Lower lobe of right lung (tissue), 2 donors: ENCODE data around the gene PNRC2. TPM values are rescaled to one million over a fixed set of nuclear protein-coding genes. Genes with fewer than 3 reads are reported as not detected.
A peak's percentile ranks its signal among the peaks of the same experiment; 100 is the strongest.
"Not testable (repeated sequence)": the region's sequence is repeated elsewhere in the genome, so short reads cannot be mapped to it uniquely, and the experiment has no call there.

Source experiments
- ATAC-seq, 2 donors: fragments of 200-7000 bp; cut with Tn5 transposase; one replicate each; pipeline ENCODE4 v1.9.1; 2020 to 2022; ENCODE audit warnings: mild to moderate bottlenecking in 2 of 2, moderate library complexity in 2 of 2
- DNase-seq: peaks from one replicate; pipeline ENCODE4 v3.0.0-alpha.2; 2020
- H3K27ac ChIP-seq: fragments of 200-600 bp; one replicate; pipeline ENCODE4 v1.8.0; 2022
- H3K27me3 ChIP-seq: fragments of 200-600 bp; one replicate; pipeline ENCODE4 v1.8.0; 2022; ENCODE audit warnings: low read depth
- H3K36me3 ChIP-seq: fragments of 200-600 bp; one replicate; pipeline ENCODE4 v1.8.0; 2022; ENCODE audit warnings: mild to moderate bottlenecking
- H3K4me1 ChIP-seq: fragments of 200-600 bp; one replicate; pipeline ENCODE4 v1.8.0; 2022
- H3K4me3 ChIP-seq: fragments of 200-600 bp; one replicate; pipeline ENCODE4 v1.8.0; 2022; ENCODE audit warnings: mild to moderate bottlenecking
- H3K9me3 ChIP-seq: fragments of 200-600 bp; one replicate; pipeline ENCODE4 v1.8.0; 2022
- intact Hi-C: fragments of 100-400 bp; cut with DNase I; formaldehyde crosslinking; loops from one replicate; pipeline ENCODE4 v1.11.0; 2022
- total RNA-seq: library from RNA; stranded (reverse); fragmentation: NEBNext Ultra II Directional; extraction: Animal tissue kit (Norgen Biotek cat#: 25700); gene quantifications from one replicate; pipeline ENCODE4 v1.2.1, GENCODE V29; 2021
- TF ChIP-seq, protein P1 (sequence below): fragments of 200-600 bp; IDR thresholded peaks from one replicate; pipeline ENCODE4 v1.8.0; 2022; ENCODE audit warnings: antibody characterized with exemption, mild to moderate bottlenecking
- donor health status: DM: no; HTN: yes; CAD: no; lungs with severe emphysema.

Gene PNRC2
- total RNA-seq, 1 donor from 2014 or later, result 111 TPM

DNA sequence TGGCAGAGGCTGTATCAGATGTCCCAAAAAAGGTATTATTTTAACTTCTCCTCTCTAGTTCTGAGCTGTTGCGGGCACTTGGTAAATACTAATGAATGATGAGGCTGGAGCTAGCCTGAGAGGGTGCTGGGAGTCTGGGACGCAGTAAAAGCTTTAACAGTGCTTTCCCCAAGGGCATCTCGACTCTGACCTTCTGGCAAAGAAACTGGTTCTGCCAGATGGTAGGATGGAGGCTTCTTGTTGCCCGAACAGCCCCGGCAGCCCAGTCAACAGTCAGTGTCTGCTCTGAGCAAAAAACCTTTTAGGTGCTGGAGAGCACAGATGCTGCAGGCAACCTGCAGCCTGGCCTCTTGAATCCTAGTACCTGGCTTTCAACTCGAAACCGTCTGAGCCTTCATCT lies 2.5 kb upstream of the PNRC2 start:
- Histone ChIP-seq H3K27ac (peak overlapping the region; percentile 20), H3K36me3 (peaks cover 9% of the 10 kb centered on the region), H3K4me3 (no peak overlapping the region), H3K9me3 (no peaks in the 10 kb centered on the region), H3K4me1 (peaks cover 39% of the 10 kb centered on the region), H3K27me3 (no peaks in the 10 kb centered on the region)
- DNase-seq (peak; percentile 58), ATAC-seq (peak in 1 of 2 donors; percentile 2)
- TF ChIP-seq, protein P1, sequence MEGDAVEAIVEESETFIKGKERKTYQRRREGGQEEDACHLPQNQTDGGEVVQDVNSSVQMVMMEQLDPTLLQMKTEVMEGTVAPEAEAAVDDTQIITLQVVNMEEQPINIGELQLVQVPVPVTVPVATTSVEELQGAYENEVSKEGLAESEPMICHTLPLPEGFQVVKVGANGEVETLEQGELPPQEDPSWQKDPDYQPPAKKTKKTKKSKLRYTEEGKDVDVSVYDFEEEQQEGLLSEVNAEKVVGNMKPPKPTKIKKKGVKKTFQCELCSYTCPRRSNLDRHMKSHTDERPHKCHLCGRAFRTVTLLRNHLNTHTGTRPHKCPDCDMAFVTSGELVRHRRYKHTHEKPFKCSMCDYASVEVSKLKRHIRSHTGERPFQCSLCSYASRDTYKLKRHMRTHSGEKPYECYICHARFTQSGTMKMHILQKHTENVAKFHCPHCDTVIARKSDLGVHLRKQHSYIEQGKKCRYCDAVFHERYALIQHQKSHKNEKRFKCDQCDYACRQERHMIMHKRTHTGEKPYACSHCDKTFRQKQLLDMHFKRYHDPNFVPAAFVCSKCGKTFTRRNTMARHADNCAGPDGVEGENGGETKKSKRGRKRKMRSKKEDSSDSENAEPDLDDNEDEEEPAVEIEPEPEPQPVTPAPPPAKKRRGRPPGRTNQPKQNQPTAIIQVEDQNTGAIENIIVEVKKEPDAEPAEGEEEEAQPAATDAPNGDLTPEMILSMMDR, result no peak
- intact Hi-C loops, result no loop called here

DNA sequence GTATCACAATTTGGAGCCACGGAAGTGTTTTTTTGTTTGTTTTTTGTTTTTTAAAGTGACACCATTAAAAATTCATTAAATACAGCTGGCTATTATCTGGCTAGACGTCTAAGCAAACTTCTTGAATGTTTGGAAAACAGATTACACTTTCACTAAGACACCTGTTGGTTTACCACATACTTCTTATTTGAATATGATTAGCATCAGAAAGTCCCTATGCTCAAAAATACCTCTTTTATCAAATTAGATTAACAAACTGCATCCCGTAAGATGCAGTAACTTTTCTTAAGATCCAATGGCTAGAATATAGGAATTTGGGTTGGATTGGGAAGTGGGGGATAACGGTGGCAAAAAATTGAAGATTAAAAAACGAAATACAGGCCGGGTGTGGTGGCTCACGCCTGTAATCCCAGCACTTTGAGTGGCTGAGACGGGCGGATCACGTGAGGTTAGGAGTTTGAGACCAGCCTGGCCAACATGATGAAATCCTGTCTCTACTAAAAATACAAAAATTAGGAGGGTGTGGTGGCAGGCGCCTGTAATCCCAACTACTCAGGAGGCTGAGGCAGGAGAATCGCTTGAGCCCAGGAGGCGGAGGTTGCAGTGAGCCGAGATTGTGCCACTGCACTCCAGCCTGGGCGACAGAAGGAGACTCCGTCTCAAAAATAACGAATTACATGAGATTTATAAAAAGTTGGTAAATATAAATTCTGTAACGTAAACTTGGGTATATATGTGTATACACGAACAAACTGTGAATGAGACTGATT lies 1.4 kb upstream of the PNRC2 start:
- peaks cover 46% of the 10 kb centered on the region for H3K4me1 ChIP-seq
- ATAC-seq, H3K27me3 ChIP-seq, intact Hi-C loops, H3K9me3 ChIP-seq: not testable (repeated sequence)
- H3K4me3 ChIP-seq, result peak overlapping the region; percentile 69
- peaks cover 17% of the 10 kb centered on the region for H3K36me3 ChIP-seq
- peak; percentile 55 for DNase-seq
- peak overlapping the region; percentile 98 for H3K27ac ChIP-seq

DNA sequence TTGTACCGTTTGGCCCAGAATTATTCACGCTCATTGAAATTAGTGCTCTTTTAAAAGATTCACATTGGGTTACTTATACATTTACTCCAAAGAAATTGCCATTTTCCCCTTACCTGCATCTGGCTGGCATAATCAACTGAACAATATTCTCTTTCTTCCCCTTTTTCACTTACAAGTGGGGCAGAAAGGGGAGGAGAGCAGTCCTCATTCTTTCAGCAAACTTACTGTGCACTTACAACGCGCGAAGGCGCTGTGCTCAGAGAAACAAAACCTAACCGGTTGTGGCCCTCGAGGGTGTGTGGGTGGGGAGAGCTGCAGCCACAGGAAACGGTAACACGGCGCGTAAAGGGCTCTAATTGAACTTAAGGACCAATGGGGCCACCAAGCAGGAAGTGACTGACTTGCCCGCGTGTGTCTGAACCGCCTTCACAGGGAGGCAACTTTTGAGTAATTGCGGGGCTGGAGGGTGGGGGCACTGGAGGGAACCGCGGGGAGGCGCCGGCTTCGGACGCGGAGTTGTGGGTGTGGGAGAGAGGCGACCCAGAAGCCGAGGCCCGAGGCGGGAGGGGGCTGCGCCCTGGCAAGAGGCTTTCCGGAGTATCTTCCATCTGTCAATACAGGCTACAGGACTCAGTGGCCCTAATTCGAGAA lies 693 bp upstream of the PNRC2 start:
- TF ChIP-seq, protein P1, result peak; percentile 46
- peaks cover 53% of the 10 kb centered on the region for H3K4me1 ChIP-seq
- intact Hi-C loops, result no loop called here

DNA sequence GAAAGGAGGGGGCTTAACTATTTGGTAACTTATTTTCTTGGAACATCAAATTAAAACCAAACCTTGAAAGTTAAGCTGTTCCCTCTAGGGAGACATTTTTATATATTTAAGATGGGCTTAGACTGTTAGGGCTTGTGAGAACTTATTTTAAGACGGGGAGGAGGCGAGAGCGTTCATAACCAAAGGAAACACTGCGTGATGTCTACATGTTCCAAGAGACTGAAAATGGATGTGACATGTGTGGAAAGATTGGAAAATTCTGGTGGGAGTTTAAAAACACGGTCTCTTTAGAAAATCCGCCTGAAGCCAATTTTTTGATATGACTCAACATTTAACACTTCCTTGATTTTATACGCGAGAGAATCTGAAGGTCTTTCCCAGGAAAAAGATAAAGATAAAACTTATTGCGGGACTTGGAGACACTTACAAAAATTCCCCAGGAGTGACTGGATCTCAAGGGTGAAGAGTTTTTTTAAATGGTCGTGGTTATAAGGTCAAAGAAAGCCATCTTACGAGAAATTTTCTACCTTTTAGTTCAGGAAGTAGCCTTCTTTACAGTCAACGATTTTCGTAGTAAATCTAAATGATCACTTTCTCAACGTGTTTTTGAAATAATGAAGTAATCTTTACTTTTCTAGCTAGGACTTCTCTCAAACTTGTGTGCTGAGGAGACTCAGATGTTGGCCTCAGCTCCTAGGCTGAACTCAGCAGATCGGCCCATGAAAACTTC lies 828 bp downstream of the PNRC2 start:
- Histone ChIP-seq H3K4me1 (peaks cover 57% of the 10 kb centered on the region), H3K4me3 (peak overlapping the region; percentile 69), H3K9me3 (no peaks in the 10 kb centered on the region), H3K27ac (peak overlapping the region; percentile 98), H3K27me3 (no peaks in the 10 kb centered on the region), H3K36me3 (peaks cover 32% of the 10 kb centered on the region)
- no peak for DNase-seq
- TF ChIP-seq, protein P1, result no peak
- ATAC-seq, result no peak
- intact Hi-C loops, result no loop called here

More for the DNA sequence above, 693 bp upstream of the PNRC2 start:
- H3K36me3 ChIP-seq, result peaks cover 24% of the 10 kb centered on the region
- no peaks in the 10 kb centered on the region for H3K27me3 ChIP-seq
- H3K4me3 ChIP-seq, result peak overlapping the region; percentile 69
- peak; percentile 96 for DNase-seq
- peak overlapping the region; percentile 98 for H3K27ac ChIP-seq
- peak; percentile 88 to 95 for ATAC-seq
- H3K9me3 ChIP-seq, result no peaks in the 10 kb centered on the region

DNA sequence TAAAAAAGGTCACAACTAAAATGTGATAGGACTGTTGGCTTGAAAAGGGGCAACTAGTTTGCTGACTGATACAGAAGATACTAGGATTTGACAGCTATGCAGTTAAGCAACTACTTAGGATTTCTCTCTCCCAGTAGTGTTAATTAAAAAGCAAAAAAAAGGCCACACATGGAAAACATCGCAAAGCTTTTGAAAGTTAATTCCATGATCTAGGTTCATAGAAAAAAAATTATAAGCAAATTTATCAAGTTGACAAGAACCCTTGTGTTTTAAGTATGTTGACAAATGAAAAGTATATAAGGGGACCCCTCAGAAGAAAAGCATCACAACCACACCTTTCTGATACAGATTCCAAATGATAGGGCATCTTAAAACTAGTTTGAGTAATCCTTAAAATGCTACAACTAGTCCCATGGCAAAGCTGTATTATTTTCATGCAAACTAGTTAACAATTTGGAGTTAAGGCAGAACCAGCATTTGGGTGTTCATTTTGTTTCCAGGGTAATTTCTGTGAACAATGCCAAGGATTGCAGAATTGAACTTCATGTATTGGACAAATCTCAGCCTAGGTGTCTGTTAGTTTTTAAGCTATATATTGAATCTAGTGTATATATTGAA lies 4.1 kb downstream of the PNRC2 start:
- H3K9me3 ChIP-seq, result no peaks in the 10 kb centered on the region
- peaks cover 52% of the 10 kb centered on the region for H3K36me3 ChIP-seq
- H3K4me3 ChIP-seq, result no peak overlapping the region
- no peak overlapping the region for H3K27ac ChIP-seq
- no peaks in the 10 kb centered on the region for H3K27me3 ChIP-seq
- DNase-seq, result no peak
- intact Hi-C loops, result no loop called here
- TF ChIP-seq, protein P1, result no peak
- peaks cover 40% of the 10 kb centered on the region for H3K4me1 ChIP-seq
- no peak for ATAC-seq
